Hepatocyte (in vitro differentiated cells): Measurements from ENCODE around the gene CHMP1A. TPM values are rescaled to one million over a fixed set of nuclear protein-coding genes. Genes with fewer than 3 reads are reported as not detected.

ENCODE experiments used
- DNase-seq: peaks from one replicate; pipeline ENCODE4 v3.0.0-alpha.2; 2016; ENCODE audit warnings: low spot score
- H2AFZ ChIP-seq: fragments of 200-600 bp; sonication (generic); 2 replicates; pipeline ENCODE4 v1.6.0; 2016; ENCODE audit warnings: antibody characterized with exemption, mild to moderate bottlenecking
- H3K27ac ChIP-seq: fragments of 200-600 bp; sonication (generic); 2 replicates; pipeline ENCODE4 v1.5.1; 2016; ENCODE audit warnings: mild to moderate bottlenecking
- H3K27me3 ChIP-seq: fragments of 200-600 bp; sonication (generic); 2 replicates; pipeline ENCODE4 v1.6.1; 2016
- H3K36me3 ChIP-seq: fragments of 200-600 bp; sonication (generic); replicated peaks from 2 replicates; pipeline ENCODE4 v1.5.1; 2016; ENCODE audit warnings: low read depth; ENCODE audit not compliant: insufficient read depth
- H3K4me1 ChIP-seq: fragments of 200-600 bp; sonication (generic); 2 replicates; pipeline ENCODE4 v1.5.1; 2016; ENCODE audit warnings: mild to moderate bottlenecking, moderate library complexity; ENCODE audit not compliant: insufficient read depth
- H3K4me2 ChIP-seq: fragments of 200-600 bp; sonication (generic); 2 replicates; pipeline ENCODE4 v1.6.0; 2016
- H3K4me3 ChIP-seq: fragments of 200-600 bp; sonication (generic); 2 replicates; pipeline ENCODE4 v1.5.1; 2016; ENCODE audit warnings: mild to moderate bottlenecking
- H3K79me2 ChIP-seq: fragments of 200-600 bp; sonication (generic); 2 replicates; pipeline ENCODE4 v1.6.0; 2017; ENCODE audit warnings: mild to moderate bottlenecking
- H3K9me2 ChIP-seq: fragments of 200-600 bp; sonication (generic); replicated peaks from 2 replicates; pipeline ENCODE4 v1.6.0; 2017; ENCODE audit warnings: mild to moderate bottlenecking; ENCODE audit not compliant: insufficient read depth
- H3K9me3 ChIP-seq: fragments of 200-600 bp; sonication (generic); 2 replicates; pipeline ENCODE4 v1.5.1; 2016; ENCODE audit warnings: low read depth, mild to moderate bottlenecking
- H4K20me1 ChIP-seq: fragments of 200-600 bp; sonication (generic); 2 replicates; pipeline ENCODE4 v1.6.0; 2016; ENCODE audit warnings: mild to moderate bottlenecking; ENCODE audit not compliant: insufficient read depth, poor library complexity, severe bottlenecking
- EZH2 ChIP-seq: fragments of 200-600 bp; sonication (generic); IDR thresholded peaks from 2 replicates; pipeline ENCODE4 v1.6.1; 2016; ENCODE audit warnings: antibody characterized with exemption, mild to moderate bottlenecking, borderline replicate concordance
- EZH2phosphoT487 ChIP-seq: fragments of 200-600 bp; sonication (generic); IDR thresholded peaks from one replicate; pipeline ENCODE4 v1.6.1; 2018; ENCODE audit warnings: antibody characterized with exemption, mild to moderate bottlenecking, low read depth, moderate library complexity; ENCODE audit not compliant: unreplicated experiment, severe bottlenecking
- WGBS: methylation state at CpG from one replicate; pipeline ENCODE4 v1.1.6; 2016; ENCODE audit warnings: low lambda C conversion rate; ENCODE audit errors: missing lambda C conversion rate; 5-methylcytosine and 5-hydroxymethylcytosine counted together
- polyA plus RNA-seq: library from polyadenylated mRNA; unstranded; fragments of >200 nt; fragmentation: Nextera tagmentation; extraction: Ambion mirVana; gene quantifications from 2 replicates; pipeline ENCODE4 v1.2.1, GENCODE V29; 2016
- total RNA-seq: library from RNA; depleted of rRNA; stranded (reverse); fragments of >200 nt; gene quantifications from 2 replicates; pipeline ENCODE4 v1.2.3, GENCODE V29; 2014
- TF ChIP-seq, protein P1 (sequence below): fragments of 200-600 bp; sonication (generic); IDR thresholded peaks from 2 replicates; pipeline ENCODE4 v1.5.1; 2016; ENCODE audit warnings: antibody characterized with exemption, mild to moderate bottlenecking; ENCODE audit not compliant: poor library complexity

CHMP1A gene
- total and polyA plus RNA-seq, 2 experiments from 2014 or later, result 73.2 to 104 TPM

DNA sequence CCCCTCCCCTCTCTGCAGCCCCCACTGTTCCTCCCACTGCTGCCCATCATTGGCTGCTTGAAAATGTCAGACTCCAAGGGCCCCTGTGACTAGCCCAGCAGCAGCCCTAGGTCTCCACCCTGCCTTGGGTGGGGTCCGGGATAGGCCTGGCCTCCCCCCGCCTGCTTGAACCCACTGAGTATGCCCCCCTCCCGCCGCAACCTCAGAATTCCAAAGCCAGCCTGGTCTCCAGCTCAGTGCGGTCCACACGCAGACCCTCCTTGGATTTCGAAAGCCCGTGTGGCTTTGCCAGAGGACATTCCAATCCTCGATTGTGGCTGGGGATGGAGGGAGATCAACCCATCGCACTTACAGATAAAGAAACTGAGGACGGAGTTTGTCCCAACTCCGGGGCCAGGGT is 37.7 kb downstream of the CHMP1A start:
- Histone ChIP-seq H3K9me3 (no peaks in the 10 kb centered on the region), H2AFZ (no peak overlapping the region), H3K4me1 (peaks cover 5% of the 10 kb centered on the region), H3K4me2 (no peak overlapping the region), H4K20me1 (no peaks in the 10 kb centered on the region), H3K79me2 (no peaks in the 10 kb centered on the region), H3K4me3 (no peak overlapping the region), H3K27me3 (no peaks in the 10 kb centered on the region), H3K9me2 (no peaks in the 10 kb centered on the region), H3K36me3 (no peaks in the 10 kb centered on the region), H3K27ac (no peak overlapping the region)
- DNase-seq, result no peak
- TF ChIP-seq EZH2, result no peak
- no peak for TF ChIP-seq EZH2phosphoT487
- TF ChIP-seq, protein P1, sequence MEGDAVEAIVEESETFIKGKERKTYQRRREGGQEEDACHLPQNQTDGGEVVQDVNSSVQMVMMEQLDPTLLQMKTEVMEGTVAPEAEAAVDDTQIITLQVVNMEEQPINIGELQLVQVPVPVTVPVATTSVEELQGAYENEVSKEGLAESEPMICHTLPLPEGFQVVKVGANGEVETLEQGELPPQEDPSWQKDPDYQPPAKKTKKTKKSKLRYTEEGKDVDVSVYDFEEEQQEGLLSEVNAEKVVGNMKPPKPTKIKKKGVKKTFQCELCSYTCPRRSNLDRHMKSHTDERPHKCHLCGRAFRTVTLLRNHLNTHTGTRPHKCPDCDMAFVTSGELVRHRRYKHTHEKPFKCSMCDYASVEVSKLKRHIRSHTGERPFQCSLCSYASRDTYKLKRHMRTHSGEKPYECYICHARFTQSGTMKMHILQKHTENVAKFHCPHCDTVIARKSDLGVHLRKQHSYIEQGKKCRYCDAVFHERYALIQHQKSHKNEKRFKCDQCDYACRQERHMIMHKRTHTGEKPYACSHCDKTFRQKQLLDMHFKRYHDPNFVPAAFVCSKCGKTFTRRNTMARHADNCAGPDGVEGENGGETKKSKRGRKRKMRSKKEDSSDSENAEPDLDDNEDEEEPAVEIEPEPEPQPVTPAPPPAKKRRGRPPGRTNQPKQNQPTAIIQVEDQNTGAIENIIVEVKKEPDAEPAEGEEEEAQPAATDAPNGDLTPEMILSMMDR, result no peak
- 62% methylated on average over 12 of the region's 12 CpGs for WGBS

DNA sequence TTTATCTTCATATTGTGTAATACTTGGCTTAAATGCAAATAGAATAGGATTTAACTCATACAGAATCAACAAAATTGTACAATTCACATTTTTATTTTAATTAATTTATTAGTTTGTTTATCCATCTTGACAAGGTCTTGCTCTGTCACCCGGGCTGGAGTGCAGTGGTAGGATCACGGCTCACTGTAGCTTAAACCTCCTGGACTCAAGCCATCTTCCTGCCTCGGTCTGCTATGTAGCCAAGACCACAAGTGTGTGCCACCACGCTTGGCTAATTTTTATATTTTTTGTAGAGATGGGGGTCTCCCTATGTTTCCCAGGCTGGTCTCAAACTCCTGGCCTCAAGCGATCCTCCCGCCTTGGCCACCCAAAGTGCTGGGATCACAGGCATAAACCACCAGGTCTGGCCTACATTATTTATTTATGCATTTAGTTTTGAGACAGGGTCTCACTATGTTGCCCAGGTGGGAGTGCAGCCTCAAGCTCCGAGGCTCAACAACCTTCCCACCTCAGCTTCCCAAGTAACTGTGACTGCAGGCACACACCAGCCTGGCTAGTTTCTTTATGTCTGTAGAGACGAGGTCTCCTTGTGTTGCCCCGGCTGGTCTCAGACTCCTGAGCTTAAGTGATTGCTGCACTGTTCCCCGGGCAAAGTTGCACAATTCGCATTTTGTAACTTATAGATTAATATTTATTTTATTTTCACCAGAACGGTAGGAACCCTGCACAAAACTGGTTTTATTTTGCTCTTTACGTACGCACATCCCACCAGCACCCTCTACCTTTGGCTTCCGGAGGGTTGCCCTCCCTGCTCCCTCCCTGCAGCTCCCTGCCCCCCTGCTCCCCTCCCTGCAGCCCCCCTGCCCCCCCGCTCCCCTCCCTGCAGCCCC is 39.2 kb downstream of the CHMP1A start:
- DNase-seq, result no peak
- WGBS, result 72% methylated on average over 14 of the region's 16 CpGs

DNA sequence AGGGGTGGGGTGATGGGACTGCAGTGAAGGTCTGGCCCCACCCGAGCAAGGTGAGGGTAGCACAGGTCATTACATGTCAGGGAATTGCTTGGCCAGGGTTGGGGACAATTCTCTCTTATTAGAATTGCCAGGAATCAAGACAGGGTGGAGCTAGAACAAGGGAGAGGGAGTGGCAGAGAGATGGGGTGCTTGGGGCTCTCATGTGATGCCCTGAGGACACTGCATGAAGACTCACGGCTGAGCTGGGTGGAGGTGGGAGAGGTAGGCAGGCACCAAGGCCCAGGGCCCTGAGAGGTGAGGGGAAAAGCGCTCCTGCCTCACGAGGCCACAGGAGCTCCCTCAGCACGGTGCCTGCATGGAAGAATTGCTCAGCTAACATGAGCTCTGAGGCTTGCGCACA is 40.5 kb downstream of the CHMP1A start:
- no peaks in the 10 kb centered on the region for H3K79me2 ChIP-seq
- no peaks in the 10 kb centered on the region for H3K9me3 ChIP-seq
- no peaks in the 10 kb centered on the region for H3K36me3 ChIP-seq
- no peak overlapping the region for H3K4me3 ChIP-seq
- H3K27me3 ChIP-seq, result no peaks in the 10 kb centered on the region
- no peaks in the 10 kb centered on the region for H3K9me2 ChIP-seq
- H3K4me2 ChIP-seq, result no peak overlapping the region
- peaks cover 3% of the 10 kb centered on the region for H3K4me1 ChIP-seq
- no peak for TF ChIP-seq EZH2
- TF ChIP-seq, protein P1, result no peak
- TF ChIP-seq EZH2phosphoT487, result no peak
- H4K20me1 ChIP-seq, result no peaks in the 10 kb centered on the region
- H2AFZ ChIP-seq, result no peak overlapping the region
- no peak for DNase-seq
- 58% methylated on average over 5 of the region's 6 CpGs for WGBS
- no peak overlapping the region for H3K27ac ChIP-seq

More for the DNA sequence above, 39.2 kb downstream of the CHMP1A start:
- Histone ChIP-seq H4K20me1 (no peaks in the 10 kb centered on the region), H3K79me2 (no peaks in the 10 kb centered on the region), H3K27ac (no peak overlapping the region), H3K9me3 (no peaks in the 10 kb centered on the region), H3K4me1 (peaks cover 3% of the 10 kb centered on the region), H3K4me2 (no peak overlapping the region), H3K27me3 (no peaks in the 10 kb centered on the region), H3K4me3 (no peak overlapping the region), H2AFZ (no peak overlapping the region), H3K36me3 (no peaks in the 10 kb centered on the region), H3K9me2 (no peaks in the 10 kb centered on the region)
- TF ChIP-seq, protein P1, result no peak
- TF ChIP-seq EZH2phosphoT487, result no peak
- TF ChIP-seq EZH2, result no peak
